Measurements from ENCODE around the gene NBL1. TPM values are rescaled to one million over a fixed set of nuclear protein-coding genes. Genes with fewer than 3 reads are reported as not detected.

The NBL1 gene
- total and polyA plus RNA-seq, 2 experiments from 2014 or later = 6.1 to 10.6 TPM

DNA sequence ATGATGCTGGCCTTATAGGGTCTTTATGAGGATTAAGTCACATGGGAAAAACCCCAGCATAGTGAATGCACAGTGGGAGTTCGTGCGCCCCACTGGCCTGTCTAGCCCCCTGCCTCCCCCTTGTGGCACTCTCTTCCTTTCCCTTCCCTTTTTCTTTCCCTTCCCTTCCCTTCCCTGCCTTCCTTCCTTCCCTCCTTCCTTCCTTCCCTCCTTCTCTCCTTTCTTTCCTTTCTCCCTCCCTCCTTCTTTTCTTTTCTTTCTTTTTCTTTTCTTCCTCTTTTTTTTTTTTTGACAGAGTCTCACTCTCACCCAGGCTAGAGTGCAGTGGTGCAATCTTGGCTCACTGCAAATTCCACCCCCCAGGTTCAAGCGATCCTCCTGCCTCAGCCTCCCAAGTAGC is 59.2 kb downstream of the NBL1 start:
- no peak overlapping the region for H3K4me3 ChIP-seq
- no peaks in the 10 kb centered on the region for H3K36me3 ChIP-seq (ENCODE audit: insufficient read depth)
- H3K27ac ChIP-seq (ENCODE audit: low read depth) = no peak overlapping the region
- H3K27me3 ChIP-seq (ENCODE audit: insufficient read depth) = no peaks in the 10 kb centered on the region
- Mint-ChIP-seq H3K4me1 (peaks cover 10% of the 10 kb centered on the region), H3K4me3 (no peak overlapping the region), H3K9me3 (no peaks in the 10 kb centered on the region), H3K27ac (no peak overlapping the region), H3K36me3 (ENCODE audit: low read depth) (no peaks in the 10 kb centered on the region), H3K27me3 (ENCODE audit: insufficient read depth, low read depth, poor library complexity) (peaks cover 12% of the 10 kb centered on the region)
- ATAC-seq (no peak), DNase-seq (ENCODE audit: low spot score) (no peak)
- no peaks in the 10 kb centered on the region for H3K79me2 ChIP-seq (replicated peaks; ENCODE audit: insufficient read depth)
- H3K9me2 ChIP-seq (ENCODE audit: insufficient read depth) = no peaks in the 10 kb centered on the region
- H3F3A ChIP-seq (replicated peaks; ENCODE audit: low read depth) = no peaks in the 10 kb centered on the region
- TF ChIP-seq, protein P1, sequence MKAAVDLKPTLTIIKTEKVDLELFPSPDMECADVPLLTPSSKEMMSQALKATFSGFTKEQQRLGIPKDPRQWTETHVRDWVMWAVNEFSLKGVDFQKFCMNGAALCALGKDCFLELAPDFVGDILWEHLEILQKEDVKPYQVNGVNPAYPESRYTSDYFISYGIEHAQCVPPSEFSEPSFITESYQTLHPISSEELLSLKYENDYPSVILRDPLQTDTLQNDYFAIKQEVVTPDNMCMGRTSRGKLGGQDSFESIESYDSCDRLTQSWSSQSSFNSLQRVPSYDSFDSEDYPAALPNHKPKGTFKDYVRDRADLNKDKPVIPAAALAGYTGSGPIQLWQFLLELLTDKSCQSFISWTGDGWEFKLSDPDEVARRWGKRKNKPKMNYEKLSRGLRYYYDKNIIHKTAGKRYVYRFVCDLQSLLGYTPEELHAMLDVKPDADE (IDR thresholded peaks at IDR 0.05) = no peak
- TF ChIP-seq EZH2phosphoT487 (IDR thresholded peaks at IDR 0.05; ENCODE audit: unreplicated experiment) = no peak
- no peak for TF ChIP-seq ZNF114 (CRISPR knock-in tag; IDR thresholded peaks at IDR 0.05)
- TF ChIP-seq, protein P2, sequence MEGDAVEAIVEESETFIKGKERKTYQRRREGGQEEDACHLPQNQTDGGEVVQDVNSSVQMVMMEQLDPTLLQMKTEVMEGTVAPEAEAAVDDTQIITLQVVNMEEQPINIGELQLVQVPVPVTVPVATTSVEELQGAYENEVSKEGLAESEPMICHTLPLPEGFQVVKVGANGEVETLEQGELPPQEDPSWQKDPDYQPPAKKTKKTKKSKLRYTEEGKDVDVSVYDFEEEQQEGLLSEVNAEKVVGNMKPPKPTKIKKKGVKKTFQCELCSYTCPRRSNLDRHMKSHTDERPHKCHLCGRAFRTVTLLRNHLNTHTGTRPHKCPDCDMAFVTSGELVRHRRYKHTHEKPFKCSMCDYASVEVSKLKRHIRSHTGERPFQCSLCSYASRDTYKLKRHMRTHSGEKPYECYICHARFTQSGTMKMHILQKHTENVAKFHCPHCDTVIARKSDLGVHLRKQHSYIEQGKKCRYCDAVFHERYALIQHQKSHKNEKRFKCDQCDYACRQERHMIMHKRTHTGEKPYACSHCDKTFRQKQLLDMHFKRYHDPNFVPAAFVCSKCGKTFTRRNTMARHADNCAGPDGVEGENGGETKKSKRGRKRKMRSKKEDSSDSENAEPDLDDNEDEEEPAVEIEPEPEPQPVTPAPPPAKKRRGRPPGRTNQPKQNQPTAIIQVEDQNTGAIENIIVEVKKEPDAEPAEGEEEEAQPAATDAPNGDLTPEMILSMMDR (conservative IDR thresholded peaks at IDR 0.05; ENCODE audit: low read depth in 2 of 2) = peak in 1 of 2 experiments; percentile 38; a peak in 3 of 4 replicates
- no peak overlapping the region for H3K4me2 ChIP-seq
- H2AFZ ChIP-seq = no peak overlapping the region
- no peaks in the 10 kb centered on the region for H4K20me1 ChIP-seq (replicated peaks; ENCODE audit: insufficient read depth)
- H3K4me1 ChIP-seq (ENCODE audit: insufficient read depth) = peaks cover 8% of the 10 kb centered on the region; the same call in 1 of the 2 replicates

DNA sequence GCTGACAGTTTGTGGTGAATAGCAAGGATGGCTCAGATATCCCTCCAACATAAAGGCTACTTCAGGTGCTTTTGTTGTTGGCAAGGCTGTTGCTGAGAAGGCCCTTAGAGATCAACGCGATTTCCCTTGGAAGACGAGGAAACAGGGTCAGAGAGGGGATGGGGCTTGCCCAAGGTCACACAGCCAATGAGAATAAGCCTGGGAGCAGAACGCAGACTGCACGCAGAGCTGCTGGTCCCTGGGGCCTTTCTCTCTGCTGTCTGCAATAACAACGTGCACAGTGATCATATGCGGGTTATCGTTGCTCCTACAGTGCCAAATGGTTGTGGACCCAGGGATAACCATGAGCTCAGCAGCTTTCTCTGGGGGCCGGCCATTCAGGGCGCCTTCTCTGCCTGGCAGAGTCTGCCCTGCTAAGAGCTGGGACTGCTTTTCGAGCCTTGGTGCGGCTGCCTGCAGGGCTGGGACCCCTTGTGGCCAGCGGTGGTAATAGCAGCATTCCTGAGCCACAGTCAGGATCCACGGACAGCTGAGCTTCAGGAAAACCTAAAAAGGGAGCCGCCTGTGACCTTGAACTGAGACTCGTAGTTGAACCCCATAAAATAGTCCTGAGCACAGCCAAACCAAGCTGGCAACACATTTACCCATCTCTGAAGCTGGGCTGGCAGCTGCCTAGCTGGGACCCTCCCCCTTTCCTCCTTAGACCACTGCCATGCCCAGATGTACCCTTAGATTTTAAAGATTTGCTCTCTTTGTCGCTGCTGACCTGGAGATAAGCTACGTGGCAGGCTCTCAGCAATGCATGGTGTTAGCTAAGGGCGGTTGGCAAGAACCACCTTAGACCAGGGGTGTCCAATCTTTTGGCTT is 60.4 kb downstream of the NBL1 start:
- Histone ChIP-seq H3K4me3 (peak overlapping the region; percentile 27; the same call in 1 of the 2 replicates), H3K36me3 (ENCODE audit: insufficient read depth) (no peaks in the 10 kb centered on the region), H3K27me3 (ENCODE audit: insufficient read depth) (no peaks in the 10 kb centered on the region), H3K4me1 (ENCODE audit: insufficient read depth) (peaks cover 8% of the 10 kb centered on the region; the same call in 1 of the 2 replicates), H3K27ac (ENCODE audit: low read depth) (no peak overlapping the region), H2AFZ (peak overlapping the region; percentile 82), H3F3A (replicated peaks; ENCODE audit: low read depth) (no peaks in the 10 kb centered on the region), H4K20me1 (replicated peaks; ENCODE audit: insufficient read depth) (no peaks in the 10 kb centered on the region), H3K9me2 (ENCODE audit: insufficient read depth) (no peaks in the 10 kb centered on the region), H3K79me2 (replicated peaks; ENCODE audit: insufficient read depth) (no peaks in the 10 kb centered on the region), H3K4me2 (peak overlapping the region; percentile 55)
- Mint-ChIP-seq H3K9me3 (no peaks in the 10 kb centered on the region), H3K36me3 (ENCODE audit: low read depth) (no peaks in the 10 kb centered on the region), H3K4me1 (peaks cover 10% of the 10 kb centered on the region), H3K27ac (no peak overlapping the region), H3K27me3 (ENCODE audit: insufficient read depth, low read depth, poor library complexity) (peaks cover 12% of the 10 kb centered on the region), H3K4me3 (peak overlapping the region; percentile 48; the same call in 2 of the 3 replicates)
- DNase-seq (ENCODE audit: low spot score) = peak; percentile 90
- ATAC-seq = peak; percentile 91
- TF ChIP-seq, protein P2 (conservative IDR thresholded peaks at IDR 0.05; ENCODE audit: low read depth in 2 of 2) = peak; percentile 82 to 87
- TF ChIP-seq, protein P1 (IDR thresholded peaks at IDR 0.05) = no peak
- TF ChIP-seq ZNF331 (CRISPR knock-in tag; IDR thresholded peaks at IDR 0.05; ENCODE audit: low read depth) = no peak
- TF ChIP-seq, protein P3, sequence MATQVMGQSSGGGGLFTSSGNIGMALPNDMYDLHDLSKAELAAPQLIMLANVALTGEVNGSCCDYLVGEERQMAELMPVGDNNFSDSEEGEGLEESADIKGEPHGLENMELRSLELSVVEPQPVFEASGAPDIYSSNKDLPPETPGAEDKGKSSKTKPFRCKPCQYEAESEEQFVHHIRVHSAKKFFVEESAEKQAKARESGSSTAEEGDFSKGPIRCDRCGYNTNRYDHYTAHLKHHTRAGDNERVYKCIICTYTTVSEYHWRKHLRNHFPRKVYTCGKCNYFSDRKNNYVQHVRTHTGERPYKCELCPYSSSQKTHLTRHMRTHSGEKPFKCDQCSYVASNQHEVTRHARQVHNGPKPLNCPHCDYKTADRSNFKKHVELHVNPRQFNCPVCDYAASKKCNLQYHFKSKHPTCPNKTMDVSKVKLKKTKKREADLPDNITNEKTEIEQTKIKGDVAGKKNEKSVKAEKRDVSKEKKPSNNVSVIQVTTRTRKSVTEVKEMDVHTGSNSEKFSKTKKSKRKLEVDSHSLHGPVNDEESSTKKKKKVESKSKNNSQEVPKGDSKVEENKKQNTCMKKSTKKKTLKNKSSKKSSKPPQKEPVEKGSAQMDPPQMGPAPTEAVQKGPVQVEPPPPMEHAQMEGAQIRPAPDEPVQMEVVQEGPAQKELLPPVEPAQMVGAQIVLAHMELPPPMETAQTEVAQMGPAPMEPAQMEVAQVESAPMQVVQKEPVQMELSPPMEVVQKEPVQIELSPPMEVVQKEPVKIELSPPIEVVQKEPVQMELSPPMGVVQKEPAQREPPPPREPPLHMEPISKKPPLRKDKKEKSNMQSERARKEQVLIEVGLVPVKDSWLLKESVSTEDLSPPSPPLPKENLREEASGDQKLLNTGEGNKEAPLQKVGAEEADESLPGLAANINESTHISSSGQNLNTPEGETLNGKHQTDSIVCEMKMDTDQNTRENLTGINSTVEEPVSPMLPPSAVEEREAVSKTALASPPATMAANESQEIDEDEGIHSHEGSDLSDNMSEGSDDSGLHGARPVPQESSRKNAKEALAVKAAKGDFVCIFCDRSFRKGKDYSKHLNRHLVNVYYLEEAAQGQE (IDR thresholded peaks at IDR 0.05; ENCODE audit: unreplicated experiment) = no peak

Data from GM23338 (cell line).